SK-N-SH treated with all-trans-retinoic acid at 6 μM for 48 hours (cell line): ENCODE data around the gene PDCD11.

ENCODE experiments used
- ATAC-seq: fragments of 200-7000 bp; cut with Tn5 transposase; 3 replicates; pipeline ENCODE4 v1.9.1; 2020; ENCODE audit warnings: mild to moderate bottlenecking, moderate library complexity
- ARNTL ChIP-seq: fragments of 450-650 bp; formaldehyde crosslinking; IDR thresholded peaks from 2 replicates; pipeline ENCODE4 v1.5.0; 2020; ENCODE audit warnings: low read depth, mild to moderate bottlenecking, moderate library complexity, borderline replicate concordance
- BACH2 ChIP-seq: fragments of 250-450 bp; sonication (Bioruptor Pico); IDR thresholded peaks from 2 replicates; pipeline ENCODE4 v1.9.0; 2021; ENCODE audit warnings: mild to moderate bottlenecking, borderline replicate concordance
- CSDC2 ChIP-seq: fragments of 250-450 bp; sonication (Bioruptor Pico); IDR thresholded peaks from 2 replicates; pipeline ENCODE4 v1.5.0; 2020; ENCODE audit warnings: mild to moderate bottlenecking, moderate library complexity
- ESRRG ChIP-seq: fragments of 250-450 bp; sonication (Bioruptor Pico); IDR thresholded peaks from 2 replicates; pipeline ENCODE4 v1.6.1; 2021; ENCODE audit warnings: mild to moderate bottlenecking
- GLIS3 ChIP-seq: fragments of 250-450 bp; sonication (Bioruptor Pico); IDR thresholded peaks from 2 replicates; pipeline ENCODE4 v1.5.0; 2020; ENCODE audit warnings: mild to moderate bottlenecking, moderate library complexity
- ISL1 ChIP-seq: fragments of 250-450 bp; sonication (Bioruptor Pico); IDR thresholded peaks from 2 replicates; pipeline ENCODE4 v2.1.2; 2022; ENCODE audit warnings: mild to moderate bottlenecking, moderate library complexity
- PPARA ChIP-seq: fragments of 250-450 bp; sonication (Bioruptor Pico); IDR thresholded peaks from 2 replicates; pipeline ENCODE4 v1.5.0; 2020; ENCODE audit warnings: mild to moderate bottlenecking, borderline replicate concordance
- RARB ChIP-seq: fragments of 250-450 bp; sonication (Bioruptor Pico); IDR thresholded peaks from 2 replicates; pipeline ENCODE4 v1.8.0; 2021; ENCODE audit warnings: mild to moderate bottlenecking, moderate library complexity
- SNAI2 ChIP-seq: fragments of 250-450 bp; sonication (Bioruptor Pico); IDR thresholded peaks from 2 replicates; pipeline ENCODE4 v1.5.0; 2020; ENCODE audit warnings: mild to moderate bottlenecking, moderate library complexity
- TOX ChIP-seq: fragments of 250-450 bp; sonication (Bioruptor Pico); IDR thresholded peaks from 2 replicates; pipeline ENCODE4 v1.8.0; 2021; ENCODE audit warnings: mild to moderate bottlenecking, moderate library complexity, borderline replicate concordance
- ZC3H10 ChIP-seq: fragments of 250-450 bp; sonication (Bioruptor Pico); IDR thresholded peaks from 2 replicates; pipeline ENCODE4 v1.5.1; 2021; ENCODE audit warnings: mild to moderate bottlenecking, moderate library complexity
- ZFP30 ChIP-seq: fragments of 450-650 bp; formaldehyde crosslinking; IDR thresholded peaks from 2 replicates; pipeline ENCODE4 v1.5.0; 2022; ENCODE audit warnings: mild to moderate bottlenecking, moderate library complexity
- ZNF70 ChIP-seq: fragments of 450-650 bp; formaldehyde crosslinking; IDR thresholded peaks from 2 replicates; pipeline ENCODE4 v1.5.0; 2020; ENCODE audit warnings: mild to moderate bottlenecking, moderate library complexity
- ZNF8 ChIP-seq: fragments of 450-650 bp; formaldehyde crosslinking; IDR thresholded peaks from 2 replicates; pipeline ENCODE4 v1.5.0; 2020; ENCODE audit warnings: mild to moderate bottlenecking, moderate library complexity
- TF ChIP-seq, protein P1 (sequence below): fragments of 250-450 bp; sonication (Bioruptor Pico); IDR thresholded peaks from 2 replicates; pipeline ENCODE4 v1.5.1; 2020; ENCODE audit warnings: low read depth, mild to moderate bottlenecking, moderate library complexity
- TF ChIP-seq, protein P2 (sequence below): fragments of 250-450 bp; sonication (Bioruptor Pico); IDR thresholded peaks from 2 replicates; pipeline ENCODE4 v1.5.1; 2021; ENCODE audit warnings: mild to moderate bottlenecking, moderate library complexity
- TF ChIP-seq, protein P3 (sequence below): fragments of 250-450 bp; sonication (Bioruptor Pico); IDR thresholded peaks from 2 replicates; pipeline ENCODE4 v1.8.0; 2020; ENCODE audit warnings: mild to moderate bottlenecking, moderate library complexity, borderline replicate concordance
- TF ChIP-seq, protein P4 (sequence below): fragments of 250-450 bp; sonication (Bioruptor Pico); IDR thresholded peaks from 2 replicates; pipeline ENCODE4 v1.8.0; 2021; ENCODE audit warnings: low read depth, mild to moderate bottlenecking, moderate library complexity, borderline replicate concordance
- TF ChIP-seq, protein P5 (sequence below): fragments of 250-450 bp; sonication (Bioruptor Pico); IDR thresholded peaks from 2 replicates; pipeline ENCODE4 v1.5.0; 2020; ENCODE audit warnings: mild to moderate bottlenecking, moderate library complexity

PDCD11 gene

DNA sequence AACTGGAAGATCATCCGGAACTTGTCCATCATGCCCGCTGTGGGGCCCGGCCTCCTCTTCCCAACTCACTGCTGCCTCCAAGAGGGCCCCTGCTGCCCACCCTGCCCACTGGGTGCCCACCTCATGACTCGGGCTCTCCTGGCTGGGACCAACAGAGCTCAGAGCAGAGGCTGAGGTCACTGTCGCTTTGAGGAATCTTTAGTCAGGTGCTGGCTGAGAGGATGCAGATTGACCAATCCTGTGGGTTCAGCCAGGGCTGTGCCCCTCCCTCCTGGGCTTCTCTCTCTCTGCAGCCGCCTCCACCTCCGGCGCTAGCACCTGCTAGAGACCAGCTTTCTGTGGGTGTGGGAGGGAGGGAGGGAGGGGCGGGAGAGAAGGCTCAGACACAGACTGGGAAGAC, 62.3 kb downstream of the PDCD11 start, which contains the start of gene CALHM1:
Gene CALHM1 (minus strand): TSS at position 181 of the 400 bp plus-strand sequence. CDS start 149 bp downstream, at position 32.
- no peak; the same call in 2 of the 3 replicates for ATAC-seq
- TF ChIP-seq BACH2 (no peak), ARNTL (no peak), ZNF70 (CRISPR knock-in tag) (no peak), PPARA (CRISPR knock-in tag) (no peak), SNAI2 (CRISPR knock-in tag) (no peak), TOX (CRISPR knock-in tag) (no peak), ZC3H10 (CRISPR knock-in tag) (no peak), ISL1 (CRISPR knock-in tag) (no peak), RARB (no peak)
- TF ChIP-seq, protein P1, sequence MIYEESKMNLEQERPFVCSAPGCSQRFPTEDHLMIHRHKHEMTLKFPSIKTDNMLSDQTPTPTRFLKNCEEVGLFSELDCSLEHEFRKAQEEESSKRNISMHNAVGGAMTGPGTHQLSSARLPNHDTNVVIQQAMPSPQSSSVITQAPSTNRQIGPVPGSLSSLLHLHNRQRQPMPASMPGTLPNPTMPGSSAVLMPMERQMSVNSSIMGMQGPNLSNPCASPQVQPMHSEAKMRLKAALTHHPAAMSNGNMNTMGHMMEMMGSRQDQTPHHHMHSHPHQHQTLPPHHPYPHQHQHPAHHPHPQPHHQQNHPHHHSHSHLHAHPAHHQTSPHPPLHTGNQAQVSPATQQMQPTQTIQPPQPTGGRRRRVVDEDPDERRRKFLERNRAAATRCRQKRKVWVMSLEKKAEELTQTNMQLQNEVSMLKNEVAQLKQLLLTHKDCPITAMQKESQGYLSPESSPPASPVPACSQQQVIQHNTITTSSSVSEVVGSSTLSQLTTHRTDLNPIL, result no peak
- TF ChIP-seq, protein P2, sequence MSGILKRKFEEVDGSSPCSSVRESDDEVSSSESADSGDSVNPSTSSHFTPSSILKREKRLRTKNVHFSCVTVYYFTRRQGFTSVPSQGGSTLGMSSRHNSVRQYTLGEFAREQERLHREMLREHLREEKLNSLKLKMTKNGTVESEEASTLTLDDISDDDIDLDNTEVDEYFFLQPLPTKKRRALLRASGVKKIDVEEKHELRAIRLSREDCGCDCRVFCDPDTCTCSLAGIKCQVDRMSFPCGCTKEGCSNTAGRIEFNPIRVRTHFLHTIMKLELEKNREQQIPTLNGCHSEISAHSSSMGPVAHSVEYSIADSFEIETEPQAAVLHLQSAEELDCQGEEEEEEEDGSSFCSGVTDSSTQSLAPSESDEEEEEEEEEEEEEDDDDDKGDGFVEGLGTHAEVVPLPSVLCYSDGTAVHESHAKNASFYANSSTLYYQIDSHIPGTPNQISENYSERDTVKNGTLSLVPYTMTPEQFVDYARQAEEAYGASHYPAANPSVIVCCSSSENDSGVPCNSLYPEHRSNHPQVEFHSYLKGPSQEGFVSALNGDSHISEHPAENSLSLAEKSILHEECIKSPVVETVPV (CRISPR knock-in tag), result no peak

DNA sequence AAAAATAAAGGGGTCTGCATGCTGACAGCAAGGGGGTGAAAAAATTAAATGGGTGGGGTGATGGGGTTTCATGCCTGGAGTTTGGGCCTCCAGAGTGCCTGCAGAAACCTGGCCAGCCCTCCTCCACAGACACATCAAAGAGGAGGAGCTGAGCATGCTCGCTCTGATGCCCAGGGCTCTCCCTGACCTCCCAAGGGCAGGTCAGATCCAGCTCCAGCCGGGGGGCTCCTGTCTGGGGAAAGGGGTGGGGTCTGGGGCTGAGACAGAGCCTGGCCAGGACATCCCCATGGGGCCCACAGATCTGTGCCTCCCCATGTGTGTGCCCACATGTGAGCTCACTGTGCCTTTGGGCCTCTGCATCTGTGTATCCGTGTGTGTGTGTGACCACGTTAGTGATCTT, 63.2 kb downstream of the PDCD11 start:
- ATAC-seq, result no peak
- TF ChIP-seq PPARA (CRISPR knock-in tag), result no peak
- TF ChIP-seq, protein P3, sequence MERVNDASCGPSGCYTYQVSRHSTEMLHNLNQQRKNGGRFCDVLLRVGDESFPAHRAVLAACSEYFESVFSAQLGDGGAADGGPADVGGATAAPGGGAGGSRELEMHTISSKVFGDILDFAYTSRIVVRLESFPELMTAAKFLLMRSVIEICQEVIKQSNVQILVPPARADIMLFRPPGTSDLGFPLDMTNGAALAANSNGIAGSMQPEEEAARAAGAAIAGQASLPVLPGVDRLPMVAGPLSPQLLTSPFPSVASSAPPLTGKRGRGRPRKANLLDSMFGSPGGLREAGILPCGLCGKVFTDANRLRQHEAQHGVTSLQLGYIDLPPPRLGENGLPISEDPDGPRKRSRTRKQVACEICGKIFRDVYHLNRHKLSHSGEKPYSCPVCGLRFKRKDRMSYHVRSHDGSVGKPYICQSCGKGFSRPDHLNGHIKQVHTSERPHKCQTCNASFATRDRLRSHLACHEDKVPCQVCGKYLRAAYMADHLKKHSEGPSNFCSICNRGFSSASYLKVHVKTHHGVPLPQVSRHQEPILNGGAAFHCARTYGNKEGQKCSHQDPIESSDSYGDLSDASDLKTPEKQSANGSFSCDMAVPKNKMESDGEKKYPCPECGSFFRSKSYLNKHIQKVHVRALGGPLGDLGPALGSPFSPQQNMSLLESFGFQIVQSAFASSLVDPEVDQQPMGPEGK (CRISPR knock-in tag), result no peak
- TF ChIP-seq, protein P1, result no peak
- no peak for TF ChIP-seq TOX (CRISPR knock-in tag)
- TF ChIP-seq ZNF70 (CRISPR knock-in tag), result no peak
- TF ChIP-seq ISL1 (CRISPR knock-in tag), result no peak
- TF ChIP-seq CSDC2 (CRISPR knock-in tag), result no peak
- TF ChIP-seq BACH2, result no peak
- no peak for TF ChIP-seq ARNTL
- TF ChIP-seq GLIS3 (CRISPR knock-in tag), result no peak
- TF ChIP-seq ZNF8, result no peak
- no peak for TF ChIP-seq ZFP30 (CRISPR knock-in tag)
- TF ChIP-seq, protein P4, sequence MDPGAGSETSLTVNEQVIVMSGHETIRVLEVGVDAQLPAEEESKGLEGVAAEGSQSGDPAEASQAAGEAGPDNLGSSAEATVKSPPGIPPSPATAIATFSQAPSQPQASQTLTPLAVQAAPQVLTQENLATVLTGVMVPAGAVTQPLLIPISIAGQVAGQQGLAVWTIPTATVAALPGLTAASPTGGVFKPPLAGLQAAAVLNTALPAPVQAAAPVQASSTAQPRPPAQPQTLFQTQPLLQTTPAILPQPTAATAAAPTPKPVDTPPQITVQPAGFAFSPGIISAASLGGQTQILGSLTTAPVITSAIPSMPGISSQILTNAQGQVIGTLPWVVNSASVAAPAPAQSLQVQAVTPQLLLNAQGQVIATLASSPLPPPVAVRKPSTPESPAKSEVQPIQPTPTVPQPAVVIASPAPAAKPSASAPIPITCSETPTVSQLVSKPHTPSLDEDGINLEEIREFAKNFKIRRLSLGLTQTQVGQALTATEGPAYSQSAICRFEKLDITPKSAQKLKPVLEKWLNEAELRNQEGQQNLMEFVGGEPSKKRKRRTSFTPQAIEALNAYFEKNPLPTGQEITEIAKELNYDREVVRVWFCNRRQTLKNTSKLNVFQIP (CRISPR knock-in tag), result no peak
- TF ChIP-seq, protein P2 (CRISPR knock-in tag), result no peak
- no peak for TF ChIP-seq ESRRG (CRISPR knock-in tag)
- TF ChIP-seq, protein P5, sequence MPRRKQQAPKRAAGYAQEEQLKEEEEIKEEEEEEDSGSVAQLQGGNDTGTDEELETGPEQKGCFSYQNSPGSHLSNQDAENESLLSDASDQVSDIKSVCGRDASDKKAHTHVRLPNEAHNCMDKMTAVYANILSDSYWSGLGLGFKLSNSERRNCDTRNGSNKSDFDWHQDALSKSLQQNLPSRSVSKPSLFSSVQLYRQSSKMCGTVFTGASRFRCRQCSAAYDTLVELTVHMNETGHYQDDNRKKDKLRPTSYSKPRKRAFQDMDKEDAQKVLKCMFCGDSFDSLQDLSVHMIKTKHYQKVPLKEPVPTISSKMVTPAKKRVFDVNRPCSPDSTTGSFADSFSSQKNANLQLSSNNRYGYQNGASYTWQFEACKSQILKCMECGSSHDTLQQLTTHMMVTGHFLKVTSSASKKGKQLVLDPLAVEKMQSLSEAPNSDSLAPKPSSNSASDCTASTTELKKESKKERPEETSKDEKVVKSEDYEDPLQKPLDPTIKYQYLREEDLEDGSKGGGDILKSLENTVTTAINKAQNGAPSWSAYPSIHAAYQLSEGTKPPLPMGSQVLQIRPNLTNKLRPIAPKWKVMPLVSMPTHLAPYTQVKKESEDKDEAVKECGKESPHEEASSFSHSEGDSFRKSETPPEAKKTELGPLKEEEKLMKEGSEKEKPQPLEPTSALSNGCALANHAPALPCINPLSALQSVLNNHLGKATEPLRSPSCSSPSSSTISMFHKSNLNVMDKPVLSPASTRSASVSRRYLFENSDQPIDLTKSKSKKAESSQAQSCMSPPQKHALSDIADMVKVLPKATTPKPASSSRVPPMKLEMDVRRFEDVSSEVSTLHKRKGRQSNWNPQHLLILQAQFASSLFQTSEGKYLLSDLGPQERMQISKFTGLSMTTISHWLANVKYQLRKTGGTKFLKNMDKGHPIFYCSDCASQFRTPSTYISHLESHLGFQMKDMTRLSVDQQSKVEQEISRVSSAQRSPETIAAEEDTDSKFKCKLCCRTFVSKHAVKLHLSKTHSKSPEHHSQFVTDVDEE, result no peak
- TF ChIP-seq ZC3H10 (CRISPR knock-in tag), result no peak
